Measurements from ENCODE around the gene ZNF883. TPM values are rescaled to one million over a fixed set of nuclear protein-coding genes. Genes with fewer than 3 reads are reported as not detected.

The ZNF883 gene
- total RNA-seq, 1 donor from 2014 or later: 0.68 TPM

DNA sequence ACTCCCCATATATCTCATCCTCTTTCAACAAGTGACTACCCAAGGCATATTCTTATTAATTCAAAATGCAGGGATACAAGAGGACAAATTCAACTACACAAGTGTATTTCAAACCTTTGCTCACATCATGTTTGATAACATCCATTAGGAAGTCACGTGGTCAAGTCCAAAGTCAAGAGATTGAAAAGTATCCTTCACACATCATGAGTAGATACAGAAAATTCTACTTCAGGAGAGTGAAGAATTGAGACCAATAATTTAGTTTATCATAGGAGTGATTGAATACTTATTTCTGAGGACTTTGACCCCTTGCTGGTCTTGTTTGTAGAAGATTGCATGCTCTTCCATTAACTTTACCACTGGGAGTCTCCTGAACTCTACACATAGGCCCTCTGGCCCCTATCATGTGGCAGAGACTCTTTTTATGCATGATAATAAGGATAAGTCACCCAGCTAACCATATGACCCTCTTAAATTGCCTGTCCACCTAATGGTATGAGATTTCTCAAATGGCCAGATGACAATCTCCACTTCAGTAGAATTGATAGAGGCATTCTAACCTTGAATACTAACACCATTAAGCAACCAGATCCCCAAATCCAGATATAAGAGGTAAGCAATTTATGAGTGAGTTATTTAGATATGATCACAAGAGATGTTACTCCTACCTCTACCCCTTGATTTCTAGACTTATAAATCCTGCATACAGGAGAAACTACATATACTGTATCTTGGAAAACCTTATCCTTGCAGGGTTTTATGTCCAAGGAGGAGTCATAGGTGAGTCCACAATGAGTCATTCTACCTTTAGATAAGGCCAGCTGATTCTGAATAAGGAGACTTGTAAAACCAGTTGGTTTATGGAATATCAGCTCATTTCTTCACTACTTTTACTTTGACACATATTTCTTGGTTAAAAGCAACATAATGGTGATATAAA, 94.7 kb downstream of the ZNF883 start:
- no peak for DNase-seq

DNA sequence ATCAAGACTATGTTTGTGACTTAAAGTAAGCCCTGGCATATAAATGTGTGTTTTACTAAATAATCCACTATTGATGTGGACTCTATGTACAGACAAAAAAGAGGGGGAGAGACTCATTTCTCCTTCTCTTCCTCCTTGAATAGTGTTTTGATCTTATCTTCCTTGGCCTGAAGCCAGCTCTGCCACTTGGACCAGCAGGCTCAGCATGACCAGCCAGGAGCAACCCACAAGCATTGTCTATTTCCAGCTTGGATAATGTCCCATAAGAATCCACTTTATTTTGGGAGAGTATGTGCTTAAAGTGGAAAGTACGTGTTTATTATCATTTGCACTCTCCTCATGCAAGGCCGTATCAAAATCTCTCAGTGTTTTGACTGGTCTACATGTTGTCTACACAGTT, 97.5 kb downstream of the ZNF883 start:
- no peak for DNase-seq

DNA sequence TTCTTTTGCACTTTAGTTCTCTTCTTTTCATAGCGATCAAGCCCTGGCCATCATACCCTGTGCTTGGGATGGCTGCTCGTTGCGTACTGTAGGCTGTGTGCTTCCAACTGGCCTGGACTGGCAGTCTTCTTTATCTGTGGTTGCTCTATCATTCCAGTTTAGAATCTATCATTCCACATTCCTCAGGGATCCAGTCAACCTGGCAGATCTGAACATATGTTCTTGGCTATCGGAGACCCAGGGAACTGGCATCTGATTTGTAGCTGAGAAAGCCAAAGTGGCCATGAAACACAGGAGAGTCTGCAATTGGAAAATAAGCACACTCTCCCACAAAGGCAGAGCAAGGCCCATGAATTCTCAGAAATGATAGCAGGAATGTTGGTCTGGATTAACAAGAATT, 98.7 kb downstream of the ZNF883 start:
- no peak for DNase-seq

DNA sequence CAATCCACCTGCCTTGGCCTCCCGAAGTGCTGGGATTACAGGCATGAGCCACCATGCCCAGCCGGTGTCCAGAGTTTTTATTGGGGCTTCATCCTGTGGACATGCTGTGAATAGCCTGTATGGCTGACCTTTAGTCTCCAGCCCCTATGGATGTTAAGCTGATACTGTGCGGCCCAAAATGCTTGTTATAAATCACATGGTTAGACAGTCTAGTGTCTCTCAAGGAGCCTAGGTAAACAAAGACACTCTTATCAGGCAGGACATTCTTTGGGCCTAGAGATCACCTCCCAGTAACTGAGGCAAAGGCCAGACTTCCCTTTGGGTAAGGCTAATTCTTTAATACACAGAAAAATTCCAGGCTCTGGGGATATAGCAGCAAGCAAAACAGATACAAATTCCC, 99.4 kb downstream of the ZNF883 start:
- DNase-seq: no peak

DNA sequence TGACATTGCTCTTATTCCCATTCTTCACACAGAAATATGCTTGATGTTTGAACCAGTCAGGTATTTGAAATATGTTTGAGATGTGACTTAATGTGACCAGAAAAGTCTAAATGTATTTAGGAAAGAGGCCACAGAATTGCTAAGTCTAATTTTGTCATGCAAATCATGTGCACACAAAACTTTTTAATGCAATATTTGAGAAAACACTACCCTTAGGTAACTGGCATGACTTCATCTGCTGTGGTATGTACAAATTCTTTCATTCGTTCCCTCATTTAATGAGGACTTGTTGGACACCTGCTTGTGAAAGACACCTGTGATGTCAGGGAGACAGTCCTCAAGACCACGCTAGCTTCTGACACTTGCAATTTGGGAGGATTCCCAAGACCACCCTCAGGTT, 100.3 kb downstream of the ZNF883 start:
- DNase-seq: no peak

Other genes with a start within 250 kb of the ZNF883 start
- gene SLC46A2, start 121.3 kb downstream of the ZNF883 start, total RNA-seq: not detected in 2 replicates
- gene ZFP37, start 44.5 kb upstream of the ZNF883 start, total RNA-seq: 1.7 and 2.0 TPM in 2 replicates
- gene SLC31A2, start 138.8 kb upstream of the ZNF883 start, total RNA-seq: 4.2 and 7.3 TPM in 2 replicates
- gene FKBP15, start 209.1 kb upstream of the ZNF883 start, total RNA-seq: 18.7 and 25.3 TPM in 2 replicates
- 13.4 and 16.5 TPM in 2 replicates for gene SLC31A1, start 209.4 kb upstream of the ZNF883 start, total RNA-seq

All from dermis blood vessel endothelial cell (primary cell).